K562 (cell line): ENCODE results near the gene MED20. TPM values are rescaled to one million over a fixed set of nuclear protein-coding genes. Genes with fewer than 3 reads are reported as not detected.

Experiments
- ESRRB ChIP-seq: fragments of 250-450 bp; sonication (Bioruptor Pico); IDR thresholded peaks from 2 replicates; pipeline ENCODE4 v1.5.0; 2020; ENCODE audit warnings: mild to moderate bottlenecking, moderate library complexity, borderline replicate concordance
- EWSR1 ChIP-seq: fragments of 450-650 bp; IDR thresholded peaks from 2 replicates; pipeline ENCODE4 v1.6.1; 2018; ENCODE audit warnings: borderline replicate concordance, mild to moderate bottlenecking, low read depth, moderate library complexity; ENCODE audit not compliant: partially characterized antibody
- FOXJ2 ChIP-seq: fragments of 200-800 bp; sonication (Bioruptor generic); IDR thresholded peaks from 2 replicates; pipeline ENCODE4 v1.6.1; 2016; ENCODE audit warnings: missing genetic modification characterization, missing compliant biosample characterization
- GMEB1 ChIP-seq: fragments of 250-450 bp; sonication (Bioruptor Pico); IDR thresholded peaks from 2 replicates; pipeline ENCODE4 v1.4.0; 2020; ENCODE audit warnings: mild to moderate bottlenecking
- HMG20B ChIP-seq: fragments of 250-450 bp; sonication (Bioruptor Pico); IDR thresholded peaks from 2 replicates; pipeline ENCODE4 v1.5.0; 2021; ENCODE audit warnings: mild to moderate bottlenecking
- MED1 ChIP-seq: sonication (generic); formaldehyde crosslinking; IDR thresholded peaks from 2 replicates; pipeline ENCODE4 v1.8.1; 2023; ENCODE audit warnings: missing genetic modification reagents, borderline replicate concordance
- NFXL1 ChIP-seq: fragments of 450-650 bp; formaldehyde crosslinking; IDR thresholded peaks from 2 replicates; pipeline ENCODE4 v1.4.0; 2021; ENCODE audit warnings: mild to moderate bottlenecking
- NR2C1 ChIP-seq, 2 experiments: fragments of 450-650 bp; IDR thresholded peaks; 2 replicates each; pipeline ENCODE4 v1.6.1; 2017; ENCODE audit warnings: mild to moderate bottlenecking in 2 of 2, antibody characterized with exemption in 1 of 2, inconsistent platforms in 1 of 2, missing compliant biosample characterization in 1 of 2, missing genetic modification characterization in 1 of 2
- POLR3A ChIP-seq: IDR thresholded peaks from 2 replicates; pipeline ENCODE4 v1.6.1; 2011; ENCODE audit warnings: borderline replicate concordance, mild to moderate bottlenecking, moderate library complexity; ENCODE audit not compliant: insufficient read length, insufficient read depth; ENCODE audit errors: extremely low read depth
- PRPF4 ChIP-seq: fragments of 200-400 bp; formaldehyde crosslinking; IDR thresholded peaks from one replicate; pipeline ENCODE4 v1.6.1; 2017; ENCODE audit warnings: low read length, low read depth, mild to moderate bottlenecking; ENCODE audit not compliant: insufficient read depth, poor library complexity, severe bottlenecking
- RB1 ChIP-seq: fragments of 450-650 bp; IDR thresholded peaks from 2 replicates; pipeline ENCODE4 v1.6.1; 2017; ENCODE audit warnings: low read depth, mild to moderate bottlenecking
- SMAD3 ChIP-seq: fragments of 450-650 bp; formaldehyde crosslinking; conservative IDR thresholded peaks from 2 replicates; pipeline ENCODE4 v1.4.0; 2020; ENCODE audit warnings: mild to moderate bottlenecking
- TCF3 ChIP-seq: sonication (generic); formaldehyde crosslinking; IDR thresholded peaks from 2 replicates; pipeline ENCODE4 v1.4.0; 2020; ENCODE audit warnings: mild to moderate bottlenecking, missing genetic modification reagents
- TEAD1 ChIP-seq, 2 experiments: fragments of 450-650 bp in 1 of 2; sonication (generic) in 1 of 2; formaldehyde crosslinking; IDR thresholded peaks; 2 replicates each; pipeline versions ENCODE4 v1.4.0 to v1.8.0; 2020 to 2022; ENCODE audit warnings: mild to moderate bottlenecking in 2 of 2, missing genetic modification reagents in 1 of 2
- YY1 ChIP-seq, 3 experiments: IDR thresholded peaks; 2 replicates each; pipeline ENCODE4 v1.6.1; 2011; ENCODE audit warnings: low read length in 2 of 3, mild to moderate bottlenecking in 2 of 3, moderate library complexity in 2 of 3, borderline replicate concordance in 1 of 3, control low read depth in 1 of 3, low read depth in 1 of 3; ENCODE audit not compliant: insufficient read depth in 3 of 3, insufficient replicate concordance in 2 of 3, control insufficient read depth in 1 of 3, insufficient read length in 1 of 3; ENCODE audit errors: extremely low read depth in 1 of 3
- ZBTB17 ChIP-seq: fragments of 450-650 bp; formaldehyde crosslinking; IDR thresholded peaks from 2 replicates; pipeline ENCODE4 v1.4.0; 2020; ENCODE audit warnings: mild to moderate bottlenecking
- ZNF143 ChIP-seq: sonication (generic); formaldehyde crosslinking; IDR thresholded peaks from 2 replicates; pipeline ENCODE4 v1.9.0; 2022; ENCODE audit warnings: mild to moderate bottlenecking, missing genetic modification reagents
- ZNF239 ChIP-seq: fragments of 250-450 bp; sonication (Bioruptor Pico); IDR thresholded peaks from 2 replicates; pipeline ENCODE4 v1.4.0; 2020; ENCODE audit warnings: mild to moderate bottlenecking
- ZNF507 ChIP-seq: conservative IDR thresholded peaks from 2 replicates; pipeline ENCODE4 v1.6.1; 2017; ENCODE audit warnings: missing genetic modification characterization, missing compliant biosample characterization
- polyA plus RNA-seq, 8 experiments: library from polyadenylated mRNA; depleted of rRNA in 4 of 8; stranded (reverse) in 5 of 8; unstranded in 3 of 8; fragments of >200 nt; fragmentation: Nextera tagmentation in 2 of 8; fragmentation: Illumina TruSeq in 1 of 8; extraction: Ambion mirVana in 2 of 8; extraction: Trizol in 1 of 8; gene quantifications; 2 replicates each; pipeline versions ENCODE4 v1.2.1 to v1.2.3, GENCODE V29; 2011 to 2014; ENCODE audit warnings: inconsistent platforms in 1 of 8, missing spikeins in 1 of 8
- total RNA-seq, 7 experiments: library from RNA; depleted of rRNA in 6 of 7; stranded (reverse); fragments of >200 nt in 6 of 7; fragmentation: Illumina TruSeq in 2 of 7; extraction: Trizol in 2 of 7; gene quantifications; 2 replicates each; pipeline versions ENCODE4 v1.2.1 to v1.2.3, GENCODE V29; 2011 to 2021; ENCODE audit warnings: low replicate concordance in 1 of 7
- TF ChIP-seq, protein P1 (sequence below), 3 experiments: IDR thresholded peaks in 2 of 3; conservative IDR thresholded peaks in 1 of 3; 2 replicates each; pipeline ENCODE4 v1.5.1; 2011 to 2012; ENCODE audit warnings: low read length in 3 of 3, mild to moderate bottlenecking in 3 of 3, control low read depth in 2 of 3, improper control_type of control experiment in 1 of 3, inconsistent platforms in 1 of 3, low read depth in 1 of 3, mixed read lengths in 1 of 3, moderate library complexity in 1 of 3; ENCODE audit not compliant: insufficient read depth in 2 of 3
- TF ChIP-seq, protein P2 (sequence below): fragments of 450-650 bp; IDR thresholded peaks from 2 replicates; pipeline ENCODE4 v1.6.1; 2017; ENCODE audit warnings: antibody characterized with exemption

The MED20 gene
- total and polyA plus RNA-seq, 9 of the 15 experiments (the other 6 are each of a cell fraction or from before 2014, with no cell fraction given): 27.3 to 80.9 (median 46.0) TPM

GRCh38 chr6:41895300-41896233 lies 25.4 kb downstream of the MED20 start, which contains the start of gene USP49 (continued):
- TF ChIP-seq RB1 (peak; percentile 88), SMAD3 (CRISPR knock-in tag) (no peak), GMEB1 (no peak), TCF3 (CRISPR knock-in tag) (no peak), ZNF239 (CRISPR knock-in tag) (no peak), ESRRB (CRISPR knock-in tag) (no peak), EWSR1 (no peak), FOXJ2 (no peak), MED1 (CRISPR knock-in tag) (no peak), ZBTB17 (CRISPR knock-in tag) (0 out of 2 replicates have a peak, but pooled peaks have one; percentile 26), HMG20B (CRISPR knock-in tag) (no peak), NR2C1 (IDR thresholded peaks at IDR 0.05) (no peak; the same call in 1 of the 2 replicates), NR2C1 (tag; IDR thresholded peaks at IDR 0.05) (no peak), TEAD1 (CRISPR knock-in tag; IDR thresholded peaks at IDR 0.05) (no peak), PRPF4 (no peak), NFXL1 (CRISPR knock-in tag) (no peak), ZNF507 (no peak), POLR3A (no peak), ZNF143 (CRISPR knock-in tag) (no peak), YY1 (IDR thresholded peaks at IDR 0.05; ENCODE audit: borderline replicate concordance in 1 of 3, control insufficient read depth in 1 of 3, extremely low read depth in 1 of 3, insufficient read depth in 3 of 3, insufficient read length in 1 of 3, insufficient replicate concordance in 2 of 3, low read depth in 1 of 3, low read length in 2 of 3) (peak in 2 of 3 experiments; percentile 7 to 63)
- TF ChIP-seq, protein P1, sequence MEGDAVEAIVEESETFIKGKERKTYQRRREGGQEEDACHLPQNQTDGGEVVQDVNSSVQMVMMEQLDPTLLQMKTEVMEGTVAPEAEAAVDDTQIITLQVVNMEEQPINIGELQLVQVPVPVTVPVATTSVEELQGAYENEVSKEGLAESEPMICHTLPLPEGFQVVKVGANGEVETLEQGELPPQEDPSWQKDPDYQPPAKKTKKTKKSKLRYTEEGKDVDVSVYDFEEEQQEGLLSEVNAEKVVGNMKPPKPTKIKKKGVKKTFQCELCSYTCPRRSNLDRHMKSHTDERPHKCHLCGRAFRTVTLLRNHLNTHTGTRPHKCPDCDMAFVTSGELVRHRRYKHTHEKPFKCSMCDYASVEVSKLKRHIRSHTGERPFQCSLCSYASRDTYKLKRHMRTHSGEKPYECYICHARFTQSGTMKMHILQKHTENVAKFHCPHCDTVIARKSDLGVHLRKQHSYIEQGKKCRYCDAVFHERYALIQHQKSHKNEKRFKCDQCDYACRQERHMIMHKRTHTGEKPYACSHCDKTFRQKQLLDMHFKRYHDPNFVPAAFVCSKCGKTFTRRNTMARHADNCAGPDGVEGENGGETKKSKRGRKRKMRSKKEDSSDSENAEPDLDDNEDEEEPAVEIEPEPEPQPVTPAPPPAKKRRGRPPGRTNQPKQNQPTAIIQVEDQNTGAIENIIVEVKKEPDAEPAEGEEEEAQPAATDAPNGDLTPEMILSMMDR (IDR thresholded peaks at IDR 0.05 in 2 of 3, conservative IDR thresholded peaks at IDR 0.05 in 1 of 3; ENCODE audit: insufficient read depth in 2 of 3, low read depth in 1 of 3, low read length in 3 of 3): peak in 1 of 3 experiments; percentile 1; a peak in 1 of 6 replicates
- TF ChIP-seq, protein P2, sequence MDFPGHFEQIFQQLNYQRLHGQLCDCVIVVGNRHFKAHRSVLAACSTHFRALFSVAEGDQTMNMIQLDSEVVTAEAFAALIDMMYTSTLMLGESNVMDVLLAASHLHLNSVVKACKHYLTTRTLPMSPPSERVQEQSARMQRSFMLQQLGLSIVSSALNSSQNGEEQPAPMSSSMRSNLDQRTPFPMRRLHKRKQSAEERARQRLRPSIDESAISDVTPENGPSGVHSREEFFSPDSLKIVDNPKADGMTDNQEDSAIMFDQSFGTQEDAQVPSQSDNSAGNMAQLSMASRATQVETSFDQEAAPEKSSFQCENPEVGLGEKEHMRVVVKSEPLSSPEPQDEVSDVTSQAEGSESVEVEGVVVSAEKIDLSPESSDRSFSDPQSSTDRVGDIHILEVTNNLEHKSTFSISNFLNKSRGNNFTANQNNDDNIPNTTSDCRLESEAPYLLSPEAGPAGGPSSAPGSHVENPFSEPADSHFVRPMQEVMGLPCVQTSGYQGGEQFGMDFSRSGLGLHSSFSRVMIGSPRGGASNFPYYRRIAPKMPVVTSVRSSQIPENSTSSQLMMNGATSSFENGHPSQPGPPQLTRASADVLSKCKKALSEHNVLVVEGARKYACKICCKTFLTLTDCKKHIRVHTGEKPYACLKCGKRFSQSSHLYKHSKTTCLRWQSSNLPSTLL: no peak
